Muscle of leg (tissue), 11 donors: ENCODE data around the gene ALX4. TPM values are rescaled to one million over a fixed set of nuclear protein-coding genes. Genes with fewer than 3 reads are reported as not detected.
A peak's percentile ranks its signal among the peaks of the same experiment; 100 is the strongest.

ENCODE experiments used
- DNase-seq: peaks from one replicate; pipeline ENCODE4 v3.0.0; 2013
- H3K27ac ChIP-seq: one replicate; pipeline ENCODE4 v1.5.1; 2013; ENCODE audit warnings: mild to moderate bottlenecking, low read length, control low read depth
- H3K27me3 ChIP-seq: one replicate; pipeline ENCODE4 v1.6.1; 2013; ENCODE audit warnings: low read length; ENCODE audit not compliant: control insufficient read depth, insufficient read depth
- H3K36me3 ChIP-seq: one replicate; pipeline ENCODE4 v1.6.1; 2013; ENCODE audit warnings: low read length; ENCODE audit not compliant: control insufficient read depth, insufficient read depth
- H3K4me1 ChIP-seq: one replicate; pipeline ENCODE4 v1.6.1; 2013; ENCODE audit warnings: low read length; ENCODE audit not compliant: control insufficient read depth, insufficient read depth
- H3K4me3 ChIP-seq: one replicate; pipeline ENCODE4 v1.5.1; 2013; ENCODE audit warnings: low read length, control low read depth
- H3K9me3 ChIP-seq: replicated peaks from 2 replicates; pipeline ENCODE4 v1.6.1; 2013; ENCODE audit warnings: low read depth, low read length; ENCODE audit not compliant: control insufficient read depth
- WGBS: methylation state at CpG from one replicate; pipeline ENCODE4 v1.1.5; 2013; ENCODE audit warnings: missing lambda C conversion rate; ENCODE audit not compliant: insufficient coverage; 5-methylcytosine and 5-hydroxymethylcytosine counted together
- polyA plus RNA-seq, 8 donors: library from polyadenylated mRNA; unstranded; fragments of 120-200 nt; gene quantifications; one replicate each; pipeline versions ENCODE4 v1.2.1 to v1.2.3, GENCODE V29; 2013; ENCODE audit warnings: inconsistent platforms in 1 of 8, low replicate concordance in 1 of 8; ENCODE audit not compliant: insufficient read length in 8 of 8, insufficient read depth in 1 of 8
- total RNA-seq: library from RNA; stranded (reverse); fragments of 120-200 nt; gene quantifications from one replicate; pipeline ENCODE4 v1.2.4, GENCODE V29; 2013

Gene ALX4
- total and polyA plus RNA-seq, 9 donors = 0.96 to 6.7 (median 3.7) TPM

DNA sequence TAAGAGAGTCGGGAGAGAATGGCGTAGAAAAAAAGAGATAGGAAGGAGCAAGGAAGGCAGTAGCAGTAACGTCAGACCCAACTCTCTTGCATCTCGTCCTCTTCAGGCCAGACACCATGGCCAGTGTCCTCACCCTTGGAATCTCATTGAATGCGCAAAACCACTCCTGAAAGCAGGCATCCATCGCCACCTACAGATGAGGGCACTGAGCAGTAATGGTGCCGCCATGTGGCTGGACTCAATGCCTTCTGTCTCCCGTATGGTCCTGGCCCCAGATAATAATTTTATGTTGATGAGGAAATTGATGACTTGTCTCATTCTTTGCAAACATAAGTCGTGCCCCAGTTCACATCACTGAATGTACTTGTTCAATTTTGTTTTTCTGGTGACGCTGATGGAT is 17.8 kb upstream of the ALX4 start:
- 61% methylated on average over 5 of the region's 10 CpGs for WGBS
- Histone ChIP-seq H3K27me3 (peaks cover 84% of the 10 kb centered on the region), H3K4me3 (no peak overlapping the region), H3K4me1 (peaks cover 2% of the 10 kb centered on the region), H3K27ac (no peak overlapping the region), H3K36me3 (no peaks in the 10 kb centered on the region), H3K9me3 (no peaks in the 10 kb centered on the region)
- DNase-seq = no peak

DNA sequence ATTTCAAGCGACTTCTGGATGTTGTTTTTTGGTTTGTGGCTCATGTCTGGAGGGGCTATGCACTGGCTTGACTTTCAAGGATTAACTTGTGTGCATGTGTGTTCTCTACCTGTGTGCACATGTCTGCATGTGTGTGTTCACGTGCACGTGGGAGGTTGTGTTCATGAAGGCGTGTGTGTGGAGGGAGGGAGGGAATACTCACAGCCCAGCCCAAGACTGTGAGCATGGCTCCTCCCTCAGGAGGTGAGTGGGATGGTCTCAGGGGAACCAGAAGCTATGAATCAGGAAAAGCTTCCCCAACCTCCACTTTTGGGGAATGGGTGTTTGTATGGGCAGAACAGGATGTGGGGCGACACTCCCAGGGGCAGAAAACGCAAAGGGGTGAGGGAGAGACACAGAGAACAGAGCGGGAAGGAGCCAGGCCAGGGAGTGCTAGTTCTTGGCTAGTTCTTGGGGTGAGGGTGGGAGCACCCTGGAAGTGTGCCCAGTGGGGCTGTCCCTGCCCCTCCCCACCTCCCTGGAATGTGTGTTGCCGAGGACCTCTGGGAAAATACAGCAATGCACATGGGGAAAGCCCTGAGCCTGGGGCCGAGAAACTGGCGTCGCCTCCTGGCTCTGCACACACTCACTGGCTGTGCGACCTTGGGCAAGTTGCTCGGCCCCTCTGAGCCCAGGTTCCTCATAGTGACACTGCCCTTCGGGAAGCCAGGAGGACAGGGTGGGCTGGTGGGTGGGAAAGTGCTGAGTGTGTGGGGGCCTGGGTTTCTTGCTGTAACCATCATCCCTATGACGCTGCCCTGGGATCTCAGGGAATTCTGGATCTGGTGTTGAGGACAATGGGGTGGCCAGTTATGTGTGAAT is 16.9 kb upstream of the ALX4 start:
- no peak overlapping the region for H3K27ac ChIP-seq

DNA sequence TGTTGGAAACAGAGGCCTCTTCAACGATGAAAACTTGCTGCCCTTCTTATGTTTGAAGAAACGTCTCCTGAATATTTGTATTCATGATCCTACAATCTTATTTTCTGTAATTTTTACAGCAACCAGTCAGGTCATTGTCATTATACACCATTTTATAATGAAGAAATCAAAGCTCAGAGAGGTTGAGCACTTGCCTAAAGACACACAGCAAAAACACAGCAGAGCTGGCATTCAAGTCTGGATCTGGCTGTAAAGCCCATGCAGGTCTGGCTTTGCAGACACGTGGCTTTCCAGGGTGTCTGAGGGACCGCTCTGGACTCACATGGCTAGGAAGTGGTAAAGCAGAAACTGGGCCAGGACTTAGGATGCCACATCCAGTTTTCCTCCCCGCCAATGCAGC is 15.8 kb upstream of the ALX4 start:
- H3K4me1 ChIP-seq = peaks cover 2% of the 10 kb centered on the region
- 76% methylated on average over 3 of the region's 5 CpGs for WGBS

More for the DNA sequence above, 16.9 kb upstream of the ALX4 start:
- H3K36me3 ChIP-seq = no peaks in the 10 kb centered on the region
- peaks cover 84% of the 10 kb centered on the region for H3K27me3 ChIP-seq
- H3K4me3 ChIP-seq = no peak overlapping the region
- peaks cover 2% of the 10 kb centered on the region for H3K4me1 ChIP-seq
- H3K9me3 ChIP-seq = no peaks in the 10 kb centered on the region
- 40% methylated on average over 11 of the region's 15 CpGs for WGBS
- no peak for DNase-seq

DNA sequence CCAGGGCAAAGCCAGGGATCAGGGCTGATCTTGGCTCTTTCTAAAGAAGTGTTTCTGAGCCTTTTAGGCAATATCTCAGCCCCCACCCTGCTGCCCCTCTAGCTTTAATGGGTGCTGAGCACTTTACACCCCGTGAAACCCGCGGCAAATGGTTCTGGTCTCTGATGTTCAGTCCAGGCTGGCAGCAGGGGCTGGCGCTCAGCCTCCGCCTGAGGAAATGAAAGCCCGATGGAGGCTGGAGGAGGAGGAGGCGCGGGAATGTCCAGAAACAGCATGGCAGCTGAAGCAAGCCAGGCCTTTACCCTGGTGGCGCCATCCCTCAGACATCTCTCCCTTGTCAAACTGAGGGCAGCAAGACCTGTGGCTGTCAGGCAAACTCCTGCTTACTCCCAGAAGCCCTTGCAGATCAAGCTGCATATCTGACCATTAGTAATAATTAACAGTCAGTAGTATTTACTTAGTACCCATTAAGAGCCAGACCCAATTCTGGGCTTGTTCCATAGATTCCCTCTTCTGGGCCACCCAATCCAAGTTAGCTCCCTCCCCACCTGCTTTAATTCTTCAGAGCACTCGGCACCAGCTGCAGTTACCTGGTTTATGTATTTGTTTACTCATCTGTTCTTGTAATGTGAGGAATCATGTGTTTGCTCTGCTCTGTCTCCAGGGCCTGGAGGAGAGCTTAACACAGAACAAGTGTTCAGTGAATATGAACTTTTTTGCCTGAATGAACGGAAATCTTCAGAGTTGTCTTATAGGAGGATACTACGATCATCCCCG is 15.0 kb upstream of the ALX4 start:
- Histone ChIP-seq H3K27me3 (peaks cover 90% of the 10 kb centered on the region), H3K27ac (no peak overlapping the region), H3K4me1 (peaks cover 6% of the 10 kb centered on the region), H3K9me3 (no peaks in the 10 kb centered on the region), H3K36me3 (no peaks in the 10 kb centered on the region), H3K4me3 (no peak overlapping the region)
- DNase-seq = no peak
- 67% methylated on average over 7 of the region's 13 CpGs for WGBS

More for the DNA sequence above, 15.8 kb upstream of the ALX4 start:
- H3K9me3 ChIP-seq = no peaks in the 10 kb centered on the region
- H3K27ac ChIP-seq = no peak overlapping the region
- DNase-seq = no peak
- no peak overlapping the region for H3K4me3 ChIP-seq
- H3K27me3 ChIP-seq = peaks cover 89% of the 10 kb centered on the region
- H3K36me3 ChIP-seq = no peaks in the 10 kb centered on the region

DNA sequence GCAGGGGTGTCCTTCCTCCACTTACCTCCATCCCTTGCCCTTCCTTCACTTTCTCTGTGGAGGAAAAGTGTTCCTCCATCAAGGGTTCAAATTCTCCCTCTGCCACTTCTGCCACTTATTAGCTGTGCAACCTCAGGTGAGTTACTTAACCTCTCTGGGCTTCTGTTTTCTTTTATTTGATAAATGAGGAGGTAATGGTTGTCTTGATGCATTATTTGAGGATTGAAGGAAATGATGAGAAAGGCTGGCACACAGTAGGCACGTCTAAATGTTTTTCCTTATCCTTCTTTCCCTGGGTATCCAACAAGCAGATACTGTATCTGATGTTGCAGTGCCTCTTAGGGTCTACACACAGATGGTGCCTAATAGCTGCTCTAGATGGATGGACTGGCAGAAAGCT is 14.3 kb upstream of the ALX4 start:
- Histone ChIP-seq H3K9me3 (no peaks in the 10 kb centered on the region), H3K27ac (no peak overlapping the region), H3K27me3 (peaks cover 91% of the 10 kb centered on the region), H3K4me3 (no peak overlapping the region), H3K4me1 (peaks cover 13% of the 10 kb centered on the region), H3K36me3 (no peaks in the 10 kb centered on the region)
- no CpG with 5 or more reads among the region's 1 CpG for WGBS
- DNase-seq = no peak

DNA sequence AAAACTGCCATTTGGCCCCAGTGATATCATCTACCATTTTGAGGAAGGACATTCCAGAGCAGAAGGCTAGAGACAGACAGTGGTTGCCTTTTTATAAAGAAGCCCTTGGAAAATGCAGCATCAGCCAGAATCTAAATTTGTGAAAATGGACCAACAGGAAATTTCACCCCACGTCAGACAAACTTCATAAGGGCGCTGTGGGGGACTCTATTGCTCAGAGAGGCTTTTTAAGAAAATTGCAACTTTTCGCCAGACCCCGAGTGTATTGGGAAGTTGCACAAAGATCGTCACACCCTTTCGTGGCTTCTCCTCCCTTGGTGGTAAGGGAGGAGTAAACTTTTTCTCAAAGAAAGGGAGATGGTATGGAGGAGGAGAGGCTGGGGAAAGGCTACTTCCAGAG is 12.3 kb upstream of the ALX4 start:
- WGBS = no CpG with 5 or more reads among the region's 6 CpGs

GRCh38 chr11:44321059-44321458 is 11.1 kb upstream of the ALX4 start:
- DNase-seq = no peak
- Histone ChIP-seq H3K4me1 (peaks cover 42% of the 10 kb centered on the region), H3K9me3 (no peaks in the 10 kb centered on the region), H3K27ac (no peak overlapping the region), H3K4me3 (no peak overlapping the region), H3K27me3 (peaks cover 93% of the 10 kb centered on the region), H3K36me3 (no peaks in the 10 kb centered on the region)
- WGBS = 28% methylated on average over 2 of the region's 4 CpGs

More for the DNA sequence above, 12.3 kb upstream of the ALX4 start:
- Histone ChIP-seq H3K4me1 (peaks cover 30% of the 10 kb centered on the region), H3K27ac (no peak overlapping the region), H3K27me3 (peaks cover 93% of the 10 kb centered on the region), H3K4me3 (no peak overlapping the region), H3K36me3 (no peaks in the 10 kb centered on the region), H3K9me3 (no peaks in the 10 kb centered on the region)
- no peak for DNase-seq

- 27% methylated on average over 15 of the region's 20 CpGs for WGBS
- Histone ChIP-seq H3K27me3 (peaks cover 95% of the 10 kb centered on the region), H3K27ac (no peak overlapping the region), H3K36me3 (no peaks in the 10 kb centered on the region), H3K4me3 (no peak overlapping the region), H3K9me3 (no peaks in the 10 kb centered on the region), H3K4me1 (peaks cover 46% of the 10 kb centered on the region)
- DNase-seq = no peak
Observed at GRCh38 chr11:44320289-44320973, 10.5 kb upstream of the ALX4 start.

DNA sequence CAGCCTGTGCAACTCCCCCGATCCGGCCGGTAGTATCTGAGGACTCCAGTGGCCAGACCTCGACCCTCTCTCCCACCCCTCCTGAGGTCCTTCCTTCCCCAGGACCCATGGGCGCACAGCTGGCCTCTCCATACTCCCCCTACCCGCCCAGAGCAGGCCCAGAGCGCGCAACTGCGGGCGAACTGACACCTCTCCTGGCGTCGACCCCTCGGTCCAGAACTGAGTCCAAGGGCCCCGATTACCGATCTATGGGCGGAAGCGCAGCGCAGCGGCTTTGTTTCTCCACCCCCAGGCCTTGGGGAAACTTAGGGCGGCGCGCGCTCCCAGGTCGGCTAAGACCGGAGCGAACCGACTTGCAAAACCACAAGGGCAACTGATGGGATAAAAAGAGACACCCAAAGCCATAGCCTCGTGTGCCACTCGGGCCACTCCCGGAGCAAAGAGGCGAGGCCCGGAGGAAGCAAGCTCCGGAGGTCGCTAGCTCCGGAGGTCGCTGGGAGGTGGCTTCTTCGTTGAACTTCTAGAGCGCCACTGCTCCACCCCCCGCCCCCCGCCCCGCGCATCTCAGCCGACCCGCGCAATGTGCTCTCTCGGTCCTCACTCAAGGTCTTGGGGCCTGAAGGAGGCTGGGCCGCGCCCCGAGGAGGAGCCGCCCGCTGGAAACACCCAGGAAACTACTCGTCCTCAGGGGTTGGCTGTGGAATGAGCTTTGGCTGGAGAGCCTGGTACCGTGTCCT is 9.8 kb upstream of the ALX4 start:
- Histone ChIP-seq H3K27me3 (peaks cover 95% of the 10 kb centered on the region), H3K27ac (no peak overlapping the region), H3K4me1 (peaks cover 46% of the 10 kb centered on the region), H3K4me3 (peak overlapping the region; percentile 0), H3K36me3 (no peaks in the 10 kb centered on the region), H3K9me3 (no peaks in the 10 kb centered on the region)
- 7% methylated on average over 47 of the region's 53 CpGs for WGBS
- DNase-seq = peak; percentile 58
